Smooth muscle cell (in vitro differentiated cells): ENCODE results near the gene SCG5. TPM values are rescaled to one million over a fixed set of nuclear protein-coding genes. Genes with fewer than 3 reads are reported as not detected.
A peak's percentile ranks its signal among the peaks of the same experiment; 100 is the strongest.

Experiments
- DNase-seq: peaks from one replicate; lab custom pipeline; 2025; ENCODE audit not compliant: unreplicated experiment; lab: John Stamatoyannopoulos, UW
- H2AFZ ChIP-seq: fragments of 200-600 bp; sonication (generic); 2 replicates; pipeline ENCODE4 v1.6.0; 2016; ENCODE audit warnings: antibody characterized with exemption, low read depth, mild to moderate bottlenecking
- H3F3A ChIP-seq: fragments of 200-600 bp; sonication (generic); 2 replicates; pipeline ENCODE4 v1.6.0; 2017; ENCODE audit warnings: antibody characterized with exemption, low read depth
- H3K27ac ChIP-seq: fragments of 200-600 bp; sonication (generic); 2 replicates; pipeline ENCODE4 v1.5.1; 2016; ENCODE audit warnings: low read depth, mild to moderate bottlenecking
- H3K27me3 ChIP-seq: fragments of 200-600 bp; sonication (generic); 2 replicates; pipeline ENCODE4 v1.6.1; 2016; ENCODE audit warnings: low read depth, mild to moderate bottlenecking
- H3K36me3 ChIP-seq: fragments of 200-600 bp; sonication (generic); 2 replicates; pipeline ENCODE4 v1.5.1; 2016; ENCODE audit warnings: low read depth
- H3K4me1 ChIP-seq: fragments of 200-600 bp; sonication (generic); 2 replicates; pipeline ENCODE4 v1.5.1; 2016; ENCODE audit warnings: low read depth
- H3K4me2 ChIP-seq: fragments of 200-600 bp; sonication (generic); 2 replicates; pipeline ENCODE4 v1.6.0; 2016; ENCODE audit warnings: mild to moderate bottlenecking
- H3K4me3 ChIP-seq: fragments of 200-600 bp; sonication (generic); 2 replicates; pipeline ENCODE4 v1.5.1; 2016; ENCODE audit warnings: mild to moderate bottlenecking
- H3K79me2 ChIP-seq: fragments of 200-600 bp; sonication (generic); 2 replicates; pipeline ENCODE4 v1.6.0; 2016; ENCODE audit warnings: low read depth, mild to moderate bottlenecking
- H3K9ac ChIP-seq: fragments of 200-600 bp; sonication (generic); 2 replicates; pipeline ENCODE4 v1.6.0; 2016; ENCODE audit warnings: low read depth
- H3K9me3 ChIP-seq: fragments of 200-600 bp; sonication (generic); replicated peaks from 2 replicates; pipeline ENCODE4 v1.5.1; 2016; ENCODE audit warnings: low read depth
- H4K20me1 ChIP-seq: fragments of 200-600 bp; sonication (generic); 2 replicates; pipeline ENCODE4 v1.6.0; 2016; ENCODE audit warnings: low read depth
- CTCF ChIP-seq: fragments of 200-600 bp; sonication (generic); IDR thresholded peaks from 2 replicates; pipeline ENCODE4 v1.5.1; 2017; ENCODE audit warnings: borderline replicate concordance, mild to moderate bottlenecking, antibody characterized with exemption; ENCODE audit not compliant: insufficient read depth, poor library complexity, severe bottlenecking
- WGBS: methylation state at CpG from one replicate; pipeline ENCODE4 v1.1.7; 2016; ENCODE audit warnings: low lambda C conversion rate; 5-methylcytosine and 5-hydroxymethylcytosine counted together
- polyA plus RNA-seq: library from polyadenylated mRNA; unstranded; fragments of >200 nt; fragmentation: Nextera tagmentation; extraction: Ambion mirVana; gene quantifications from 2 replicates; pipeline ENCODE4 v1.2.1, GENCODE V29; 2016
- total RNA-seq: library from RNA; depleted of rRNA; stranded (reverse); fragments of >200 nt; gene quantifications from 2 replicates; pipeline ENCODE4 v1.2.3, GENCODE V29; 2014

The SCG5 gene
- total and polyA plus RNA-seq, 2 experiments from 2014 or later: 34.7 to 37.2 TPM

GRCh38 chr15:32694222-32694983 lies 52.9 kb downstream of the SCG5 start:
- Histone ChIP-seq H3K79me2 (no peaks in the 10 kb centered on the region), H3K9me3 (no peaks in the 10 kb centered on the region), H3K4me1 (no peaks in the 10 kb centered on the region), H3K36me3 (no peaks in the 10 kb centered on the region), H3K4me2 (no peak overlapping the region), H4K20me1 (no peaks in the 10 kb centered on the region), H3K9ac (no peak overlapping the region), H3K4me3 (no peak overlapping the region), H3K27me3 (no peaks in the 10 kb centered on the region), H3K27ac (no peak overlapping the region), H3F3A (no peaks in the 10 kb centered on the region), H2AFZ (no peak overlapping the region)
- no peak for TF ChIP-seq CTCF
- WGBS: 91% methylated on average over 3 of the region's 3 CpGs
- DNase-seq: no peak

GRCh38 chr15:32698773-32699390 lies 57.4 kb downstream of the SCG5 start:
- Histone ChIP-seq H4K20me1 (no peaks in the 10 kb centered on the region), H3K4me1 (no peaks in the 10 kb centered on the region), H3K4me3 (no peak overlapping the region), H3K27ac (peak overlapping the region; percentile 39), H3K36me3 (no peaks in the 10 kb centered on the region), H3F3A (peaks cover 14% of the 10 kb centered on the region), H3K27me3 (no peaks in the 10 kb centered on the region), H3K9ac (no peak overlapping the region), H3K79me2 (no peaks in the 10 kb centered on the region), H3K9me3 (no peaks in the 10 kb centered on the region), H3K4me2 (no peak overlapping the region), H2AFZ (peak overlapping the region; percentile 13)
- DNase-seq: no peak
- no peak for TF ChIP-seq CTCF
- WGBS: 61% methylated on average over 5 of the region's 5 CpGs

- H3F3A ChIP-seq: peaks cover 20% of the 10 kb centered on the region
- no peaks in the 10 kb centered on the region for H3K9me3 ChIP-seq
- H3K4me1 ChIP-seq: peaks cover 12% of the 10 kb centered on the region
- no peak for DNase-seq
- no peaks in the 10 kb centered on the region for H3K27me3 ChIP-seq
- no peak overlapping the region for H3K4me2 ChIP-seq
- 92% methylated on average over 14 of the region's 14 CpGs for WGBS
- no peak overlapping the region for H3K4me3 ChIP-seq
- no peaks in the 10 kb centered on the region for H3K79me2 ChIP-seq
- TF ChIP-seq CTCF: no peak
- no peaks in the 10 kb centered on the region for H3K36me3 ChIP-seq
- H4K20me1 ChIP-seq: no peaks in the 10 kb centered on the region
- H3K9ac ChIP-seq: no peak overlapping the region
- no peak overlapping the region for H2AFZ ChIP-seq
- H3K27ac ChIP-seq: peak overlapping the region; percentile 60
These were observed 59.1 kb downstream of the SCG5 start for GRCh38 chr15:32700501-32701150.
